ENCODE measurements around the gene NAP1L1. TPM values are rescaled to one million over a fixed set of nuclear protein-coding genes. Genes with fewer than 3 reads are reported as not detected.

The NAP1L1 gene
- total and polyA plus RNA-seq, 8 donors = 413 to 1,106 (median 934) TPM

DNA sequence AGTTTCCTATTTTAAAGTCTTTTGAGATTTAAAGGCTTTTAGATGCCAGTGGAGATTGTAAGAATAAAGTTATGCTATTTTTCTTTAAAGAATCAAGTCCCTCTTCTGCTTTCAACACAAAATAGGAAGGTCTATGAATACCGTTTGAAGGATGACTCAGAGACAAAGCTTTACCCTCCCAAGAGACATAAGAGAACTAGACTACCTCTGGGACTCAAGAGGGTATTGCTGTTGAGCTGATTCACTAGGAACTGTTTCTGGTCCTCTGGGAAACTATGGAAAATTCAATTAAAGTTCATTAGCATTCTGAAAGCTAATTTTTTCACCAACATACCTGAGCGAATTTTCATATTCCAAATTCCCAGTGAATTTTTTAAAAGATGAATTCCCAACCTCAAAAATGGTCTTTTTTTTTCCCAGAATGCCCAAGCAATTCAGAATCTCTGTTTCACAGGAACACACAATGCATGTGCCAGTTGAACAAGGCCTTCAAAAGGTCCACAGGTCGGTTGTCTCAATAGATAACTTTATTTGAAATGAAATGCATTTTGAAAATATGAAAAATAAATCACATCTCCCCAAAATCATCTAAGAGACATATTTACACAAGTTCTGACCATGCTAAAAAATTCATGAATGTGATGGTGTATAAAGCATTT lies 59.4 kb downstream of the NAP1L1 start:
- no peak overlapping the region for H3K4me3 ChIP-seq
- no peak overlapping the region for H3K27ac ChIP-seq
- no peak for DNase-seq
- TF ChIP-seq, protein P1, sequence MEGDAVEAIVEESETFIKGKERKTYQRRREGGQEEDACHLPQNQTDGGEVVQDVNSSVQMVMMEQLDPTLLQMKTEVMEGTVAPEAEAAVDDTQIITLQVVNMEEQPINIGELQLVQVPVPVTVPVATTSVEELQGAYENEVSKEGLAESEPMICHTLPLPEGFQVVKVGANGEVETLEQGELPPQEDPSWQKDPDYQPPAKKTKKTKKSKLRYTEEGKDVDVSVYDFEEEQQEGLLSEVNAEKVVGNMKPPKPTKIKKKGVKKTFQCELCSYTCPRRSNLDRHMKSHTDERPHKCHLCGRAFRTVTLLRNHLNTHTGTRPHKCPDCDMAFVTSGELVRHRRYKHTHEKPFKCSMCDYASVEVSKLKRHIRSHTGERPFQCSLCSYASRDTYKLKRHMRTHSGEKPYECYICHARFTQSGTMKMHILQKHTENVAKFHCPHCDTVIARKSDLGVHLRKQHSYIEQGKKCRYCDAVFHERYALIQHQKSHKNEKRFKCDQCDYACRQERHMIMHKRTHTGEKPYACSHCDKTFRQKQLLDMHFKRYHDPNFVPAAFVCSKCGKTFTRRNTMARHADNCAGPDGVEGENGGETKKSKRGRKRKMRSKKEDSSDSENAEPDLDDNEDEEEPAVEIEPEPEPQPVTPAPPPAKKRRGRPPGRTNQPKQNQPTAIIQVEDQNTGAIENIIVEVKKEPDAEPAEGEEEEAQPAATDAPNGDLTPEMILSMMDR (IDR thresholded peaks at IDR 0.05) = no peak
- peaks cover 0 to 18% of the 10 kb centered on the region in 2 donors for H3K27me3 ChIP-seq
- peaks cover 13 to 56% of the 10 kb centered on the region in 2 donors for H3K4me1 ChIP-seq
- intact Hi-C loops (cut with DNase I) = no loop called here
- no peak for ATAC-seq
- H3K9me3 ChIP-seq = no peaks in the 10 kb centered on the region
- H3K36me3 ChIP-seq = no peaks in the 10 kb centered on the region

DNA sequence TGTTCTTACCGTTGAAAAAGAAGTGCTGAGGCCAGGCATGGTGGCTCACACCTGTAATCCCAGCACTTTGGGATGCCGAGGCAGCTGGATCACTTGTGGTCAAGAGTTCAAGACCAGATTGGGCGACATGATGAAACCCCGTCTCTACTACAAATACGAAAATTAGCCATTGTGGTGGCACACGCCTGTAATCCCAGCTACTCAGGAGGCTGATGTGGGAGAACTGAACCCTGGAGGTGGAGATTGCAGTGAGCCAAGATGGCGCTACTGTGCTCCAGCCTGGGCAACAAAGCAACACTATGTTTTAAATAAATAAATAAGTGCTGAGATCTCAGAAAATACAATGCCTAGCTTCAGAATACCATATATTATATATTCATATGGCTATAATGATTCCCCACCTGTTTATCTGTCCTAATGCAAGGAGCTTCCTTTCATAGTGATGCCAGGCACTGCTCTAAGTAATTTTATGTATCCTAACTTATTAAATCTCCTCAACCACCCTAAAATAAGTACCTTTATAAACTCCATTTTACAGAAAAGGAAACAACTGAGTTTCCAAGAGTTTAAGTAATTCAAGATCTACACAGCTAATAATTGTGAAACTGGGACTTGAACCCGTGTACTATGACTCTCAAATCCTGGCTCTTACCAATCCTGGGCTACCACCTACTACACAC lies 60.2 kb downstream of the NAP1L1 start:
- Histone ChIP-seq H3K4me1 (peaks cover 19 to 56% of the 10 kb centered on the region in 2 donors), H3K9me3 (no peaks in the 10 kb centered on the region), H3K4me3 (no peak overlapping the region), H3K27ac (no peak overlapping the region), H3K27me3 (peaks cover 0 to 10% of the 10 kb centered on the region in 2 donors), H3K36me3 (no peaks in the 10 kb centered on the region)
- intact Hi-C loops (cut with DNase I) = no loop called here
- ATAC-seq (no peak), DNase-seq (no peak)
- TF ChIP-seq, protein P1 (IDR thresholded peaks at IDR 0.05) = no peak

DNA sequence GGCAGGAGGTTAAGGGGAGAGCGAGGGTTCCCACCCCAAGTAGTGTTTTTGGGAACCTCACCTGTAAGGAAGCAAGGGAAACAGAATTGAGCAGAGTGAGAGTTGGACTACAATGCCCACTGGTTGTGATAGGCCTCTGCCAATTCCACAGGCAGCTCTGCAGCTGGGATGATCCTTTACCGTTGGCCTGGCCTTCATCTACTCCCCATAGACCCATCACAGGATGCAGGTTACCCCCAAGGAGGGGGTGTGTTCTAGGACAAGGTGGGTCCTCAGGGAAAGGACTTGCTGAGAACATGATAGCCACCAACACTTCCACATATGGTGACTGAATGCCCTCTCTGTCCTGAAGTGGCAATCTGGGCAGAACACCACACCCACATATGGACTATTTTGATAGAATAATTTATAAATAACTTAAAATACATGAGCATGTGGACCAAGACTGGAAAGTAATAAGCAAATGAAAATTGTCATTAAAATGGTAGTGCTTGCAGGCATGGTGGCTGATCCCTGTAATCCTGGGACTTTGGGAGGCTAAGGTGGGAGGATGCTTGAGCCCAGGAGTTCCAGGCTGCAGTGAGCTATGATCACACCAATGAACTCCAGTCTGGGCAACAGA lies 61.3 kb downstream of the NAP1L1 start:
- no peak overlapping the region for H3K27ac ChIP-seq
- intact Hi-C loops (cut with DNase I) = no loop called here
- TF ChIP-seq, protein P1 (IDR thresholded peaks at IDR 0.05) = no peak

DNA sequence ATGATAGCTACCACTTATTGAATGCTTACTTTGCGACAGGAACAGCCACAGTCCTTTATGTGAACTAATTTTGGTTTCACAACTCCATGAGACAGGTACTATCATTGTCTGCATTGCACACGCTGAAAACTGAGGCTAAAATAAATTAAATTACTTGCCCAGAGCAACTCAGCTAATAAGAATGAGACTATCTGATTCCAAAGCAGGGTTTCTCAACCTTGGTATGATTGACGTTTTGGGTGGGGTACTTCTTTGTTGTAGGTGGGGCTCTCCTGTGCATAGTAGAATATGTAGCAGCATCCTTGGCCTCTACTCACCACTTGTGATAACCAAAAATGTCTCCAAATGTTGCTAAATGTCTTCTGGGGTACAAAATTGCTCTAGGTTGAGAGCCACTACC lies 62.0 kb downstream of the NAP1L1 start:
- TF ChIP-seq, protein P1 (IDR thresholded peaks at IDR 0.05) = no peak
- H3K27me3 ChIP-seq = no peaks in the 10 kb centered on the region
- H3K27ac ChIP-seq = no peak overlapping the region
- intact Hi-C loops (cut with DNase I) = no loop called here
- DNase-seq (no peak), ATAC-seq (no peak)
- no peaks in the 10 kb centered on the region for H3K36me3 ChIP-seq
- H3K9me3 ChIP-seq = no peaks in the 10 kb centered on the region
- H3K4me3 ChIP-seq = no peak overlapping the region
- peaks cover 19 to 51% of the 10 kb centered on the region in 2 donors for H3K4me1 ChIP-seq

More for the DNA sequence above, 61.3 kb downstream of the NAP1L1 start:
- H3K9me3 ChIP-seq = no peaks in the 10 kb centered on the region
- H3K27me3 ChIP-seq = no peaks in the 10 kb centered on the region
- peaks cover 19 to 53% of the 10 kb centered on the region in 2 donors for H3K4me1 ChIP-seq
- H3K36me3 ChIP-seq = no peaks in the 10 kb centered on the region
- H3K4me3 ChIP-seq = no peak overlapping the region
- ATAC-seq (no peak), DNase-seq (no peak)

Data from left lung (tissue), 10 donors.